Parathyroid adenoma (tissue), 2 donors: ENCODE data around the gene GPX2.
"Not testable (repeated sequence)": the region's sequence is repeated elsewhere in the genome, so short reads cannot be mapped to it uniquely, and the experiment has no call there.

Experiments used
- H2AFZ ChIP-seq: fragments of 300-600 bp; sonication (generic); one replicate; pipeline ENCODE4 v1.7.0; 2017; ENCODE audit warnings: antibody characterized with exemption, mild to moderate bottlenecking
- H3K27ac ChIP-seq: fragments of 300-600 bp; sonication (generic); one replicate; pipeline ENCODE4 v1.7.0; 2017
- H3K27me3 ChIP-seq: fragments of 300-600 bp; sonication (generic); one replicate; pipeline ENCODE4 v1.7.0; 2017; ENCODE audit warnings: low read length; ENCODE audit not compliant: control insufficient read depth, insufficient read depth
- H3K36me3 ChIP-seq: fragments of 300-600 bp; sonication (generic); one replicate; pipeline ENCODE4 v1.7.0; 2017; ENCODE audit warnings: low read length; ENCODE audit not compliant: control insufficient read depth, insufficient read depth
- H3K4me1 ChIP-seq: fragments of 300-600 bp; sonication (generic); one replicate; pipeline ENCODE4 v1.7.0; 2017; ENCODE audit warnings: control low read depth
- H3K4me2 ChIP-seq: fragments of 300-600 bp; sonication (generic); one replicate; pipeline ENCODE4 v1.7.0; 2017; ENCODE audit warnings: low read length
- H3K4me3 ChIP-seq: fragments of 300-600 bp; sonication (generic); one replicate; pipeline ENCODE4 v1.7.0; 2017; ENCODE audit warnings: low read depth, low read length
- H3K79me2 ChIP-seq: fragments of 300-600 bp; sonication (generic); one replicate; pipeline ENCODE4 v1.7.0; 2017; ENCODE audit warnings: control low read depth
- H3K9ac ChIP-seq: fragments of 300-600 bp; sonication (generic); one replicate; pipeline ENCODE4 v1.7.0; 2017; ENCODE audit warnings: mild to moderate bottlenecking
- H3K9me3 ChIP-seq: fragments of 300-600 bp; sonication (generic); one replicate; pipeline ENCODE4 v1.7.0; 2017; ENCODE audit warnings: low read length; ENCODE audit not compliant: control insufficient read depth
- CTCF ChIP-seq: fragments of 300-600 bp; sonication (generic); IDR thresholded peaks from one replicate; pipeline ENCODE4 v1.7.0; 2017; ENCODE audit warnings: antibody characterized with exemption, mild to moderate bottlenecking
- donor health status: primary hyperparathyroidism.

GPX2 gene

GRCh38 chr14:64915029-64915424, 27.5 kb downstream of the GPX2 start:
- Histone ChIP-seq H2AFZ (peak overlapping the region; percentile 92), H3K9ac (no peak overlapping the region), H3K36me3 (no peaks in the 10 kb centered on the region), H3K27me3 (no peaks in the 10 kb centered on the region), H3K4me2 (peak overlapping the region; percentile 77), H3K9me3 (no peaks in the 10 kb centered on the region), H3K79me2 (peaks cover 45% of the 10 kb centered on the region), H3K4me3 (peak overlapping the region; percentile 94), H3K27ac (peak overlapping the region; percentile 93), H3K4me1 (peaks cover 5% of the 10 kb centered on the region)
- TF ChIP-seq CTCF, result no peak

- TF ChIP-seq CTCF, result no peak
- Histone ChIP-seq H3K9ac (peak within 1 kb of the TSS; percentile 81), H3K4me1 (peaks cover 5% of the 10 kb centered on the region), H3K36me3 (no peaks in the 10 kb centered on the region), H3K4me2 (peak within 1 kb of the TSS; percentile 77), H3K79me2 (peaks cover 43% of the 10 kb centered on the region), H3K27me3 (no peaks in the 10 kb centered on the region), H2AFZ (peak within 1 kb of the TSS; percentile 92), H3K4me3 (peak within 1 kb of the TSS; percentile 94), H3K9me3 (no peaks in the 10 kb centered on the region), H3K27ac (peak within 1 kb of the TSS; percentile 93)
These were observed 28.1 kb downstream of the GPX2 start, which contains the start of gene CHURC1 for GRCh38 chr14:64914237-64915028. TSS of gene CHURC1 (plus strand) at chr14:64914455. CDS start at chr14:64914496, 41 bp downstream.

GRCh38 chr14:64913477-64913876, 29.1 kb downstream of the GPX2 start:
- Histone ChIP-seq H3K79me2 (peaks cover 37% of the 10 kb centered on the region), H3K4me2 (peak overlapping the region; percentile 77), H3K27ac (peak overlapping the region; percentile 93), H3K4me3 (peak overlapping the region; percentile 94), H2AFZ (peak overlapping the region; percentile 92)
- not testable (repeated sequence) for H3K36me3 ChIP-seq, H3K27me3 ChIP-seq, H3K9me3 ChIP-seq, H3K9ac ChIP-seq, H3K4me1 ChIP-seq

GRCh38 chr14:64912261-64912660, 30.3 kb downstream of the GPX2 start:
- H3K79me2 ChIP-seq, result peaks cover 28% of the 10 kb centered on the region
- peaks cover 5% of the 10 kb centered on the region for H3K4me1 ChIP-seq
- H3K27ac ChIP-seq, result no peak overlapping the region
- no peak for TF ChIP-seq CTCF
- no peak overlapping the region for H3K4me3 ChIP-seq
- H2AFZ ChIP-seq, result peak overlapping the region; percentile 11
- H3K9ac ChIP-seq, result no peak overlapping the region
- H3K27me3 ChIP-seq, result no peaks in the 10 kb centered on the region
- no peaks in the 10 kb centered on the region for H3K9me3 ChIP-seq
- no peaks in the 10 kb centered on the region for H3K36me3 ChIP-seq
- no peak overlapping the region for H3K4me2 ChIP-seq

GRCh38 chr14:64910847-64911495, 31.6 kb downstream of the GPX2 start:
- Histone ChIP-seq H3K27me3 (no peaks in the 10 kb centered on the region), H3K27ac (no peak overlapping the region), H3K36me3 (no peaks in the 10 kb centered on the region), H3K79me2 (peaks cover 17% of the 10 kb centered on the region), H3K4me2 (no peak overlapping the region), H3K9ac (no peak overlapping the region), H3K9me3 (no peaks in the 10 kb centered on the region), H3K4me1 (peaks cover 5% of the 10 kb centered on the region), H2AFZ (no peak overlapping the region), H3K4me3 (no peak overlapping the region)
- TF ChIP-seq CTCF, result peak; percentile 56
